ENCODE measurements around the gene MAP3K3. TPM values are rescaled to one million over a fixed set of nuclear protein-coding genes. Genes with fewer than 3 reads are reported as not detected.

The MAP3K3 gene
- total RNA-seq, 2 donors from 2014 or later: 21.0 to 33.3 TPM

- Histone ChIP-seq H3K4me3 (no peak overlapping the region), H3K9me3 (no peaks in the 10 kb centered on the region), H3K4me1 (no peaks in the 10 kb centered on the region), H3K27ac (no peak overlapping the region), H3K36me3 (replicated peaks in 1 of 2; ENCODE audit: insufficient read depth in 1 of 2, low read depth in 2 of 2) (peaks cover 0 to 32% of the 10 kb centered on the region in 2 donors), H3K27me3 (no peaks in the 10 kb centered on the region)
- ATAC-seq (no peak), DNase-seq (no peak)
- 93 to 100% methylated on average over 8 to 14 of the region's 14 CpGs for WGBS, 2 donors
- TF ChIP-seq CTCF (IDR thresholded peaks at IDR 0.05): no peak
- TF ChIP-seq POLR2A (IDR thresholded peaks at IDR 0.05): no peak
- intact Hi-C loops (cut with DNase I): no loop called here
Observed at GRCh38 chr17:63689479-63689878, 67.3 kb downstream of the MAP3K3 start.

- intact Hi-C loops (cut with DNase I): no loop called here
- Histone ChIP-seq H3K27ac (no peak overlapping the region), H3K9me3 (no peaks in the 10 kb centered on the region), H3K36me3 (replicated peaks in 1 of 2; ENCODE audit: insufficient read depth in 1 of 2, low read depth in 2 of 2) (peaks cover 0 to 32% of the 10 kb centered on the region in 2 donors), H3K27me3 (no peaks in the 10 kb centered on the region), H3K4me3 (no peak overlapping the region), H3K4me1 (peaks cover 1% of the 10 kb centered on the region)
- ATAC-seq (no peak), DNase-seq (no peak)
- 94 to 97% methylated on average over 6 to 11 of the region's 11 CpGs for WGBS, 2 donors
- no peak for TF ChIP-seq CTCF (IDR thresholded peaks at IDR 0.05)
- no peak for TF ChIP-seq POLR2A (IDR thresholded peaks at IDR 0.05)
Observed at GRCh38 chr17:63692195-63692816, 70.1 kb downstream of the MAP3K3 start.

- Histone ChIP-seq H3K27ac (no peak overlapping the region), H3K9me3 (no peaks in the 10 kb centered on the region), H3K4me3 (no peak overlapping the region), H3K27me3 (no peaks in the 10 kb centered on the region), H3K36me3 (replicated peaks in 1 of 2; ENCODE audit: insufficient read depth in 1 of 2, low read depth in 2 of 2) (peaks cover 0 to 28% of the 10 kb centered on the region in 2 donors), H3K4me1 (peaks cover 14% of the 10 kb centered on the region)
- intact Hi-C loops (cut with DNase I): no loop called here
- DNase-seq (no peak), ATAC-seq (no peak)
- TF ChIP-seq CTCF (IDR thresholded peaks at IDR 0.05): no peak
- TF ChIP-seq POLR2A (IDR thresholded peaks at IDR 0.05): no peak
- WGBS, 2 donors: 91 to 98% methylated on average over 5 to 18 of the region's 18 CpGs
Observed at GRCh38 chr17:63693411-63694113, 71.3 kb downstream of the MAP3K3 start.

GRCh38 chr17:63694229-63694949, 72.2 kb downstream of the MAP3K3 start:
- no peaks in the 10 kb centered on the region for H3K27me3 ChIP-seq
- no peak for DNase-seq
- no peak overlapping the region for H3K4me3 ChIP-seq
- H3K9me3 ChIP-seq: no peaks in the 10 kb centered on the region
- 77 to 89% methylated on average over 12 of the region's 12 CpGs for WGBS, 2 donors
- peaks cover 22% of the 10 kb centered on the region for H3K4me1 ChIP-seq
- no peak for ATAC-seq
- TF ChIP-seq POLR2A (IDR thresholded peaks at IDR 0.05): no peak
- TF ChIP-seq CTCF (IDR thresholded peaks at IDR 0.05): no peak
- H3K27ac ChIP-seq: no peak overlapping the region
- intact Hi-C loops (cut with DNase I): no loop called here
- H3K36me3 ChIP-seq (replicated peaks in 1 of 2; ENCODE audit: insufficient read depth in 1 of 2, low read depth in 2 of 2): peaks cover 0 to 20% of the 10 kb centered on the region in 2 donors

Data from body of pancreas (tissue), 4 donors.